GM23338 (cell line): ENCODE data around the gene FBXO28. TPM values are rescaled to one million over a fixed set of nuclear protein-coding genes. Genes with fewer than 3 reads are reported as not detected.

ENCODE experiments used
- ATAC-seq: fragments of 200-7000 bp; cut with Tn5 transposase; 3 replicates; pipeline ENCODE4 v1.9.1; 2020
- DNase-seq: peaks from one replicate; pipeline ENCODE4 v3.0.0-alpha.2; 2015; ENCODE audit warnings: low spot score
- H2AFZ ChIP-seq: fragments of 200-600 bp; sonication (generic); 2 replicates; pipeline ENCODE4 v1.8.0; 2016; ENCODE audit warnings: antibody characterized with exemption, mild to moderate bottlenecking, moderate library complexity
- H3F3A ChIP-seq: fragments of 200-600 bp; sonication (generic); replicated peaks from 2 replicates; pipeline ENCODE4 v1.8.0; 2017; ENCODE audit warnings: antibody characterized with exemption, mixed run types, low read depth
- H3K27ac ChIP-seq: fragments of 200-600 bp; sonication (generic); 2 replicates; pipeline ENCODE4 v1.6.1; 2016; ENCODE audit warnings: low read depth
- H3K27me3 ChIP-seq: fragments of 200-600 bp; sonication (generic); 2 replicates; pipeline ENCODE4 v1.8.0; 2016; ENCODE audit warnings: mild to moderate bottlenecking, mixed run types, moderate library complexity; ENCODE audit not compliant: insufficient read depth
- H3K36me3 ChIP-seq: fragments of 200-600 bp; sonication (generic); 2 replicates; pipeline ENCODE4 v1.8.0; 2016; ENCODE audit warnings: mild to moderate bottlenecking; ENCODE audit not compliant: insufficient read depth
- H3K4me1 ChIP-seq: fragments of 200-600 bp; sonication (generic); 2 replicates; pipeline ENCODE4 v1.8.0; 2016; ENCODE audit warnings: mild to moderate bottlenecking, moderate library complexity; ENCODE audit not compliant: insufficient read depth
- H3K4me2 ChIP-seq: fragments of 200-600 bp; sonication (generic); 2 replicates; pipeline ENCODE4 v1.7.1; 2017; ENCODE audit warnings: mixed run types
- H3K4me3 ChIP-seq: fragments of 200-600 bp; sonication (generic); 2 replicates; pipeline ENCODE4 v1.6.1; 2016; ENCODE audit warnings: mixed run types
- H3K79me2 ChIP-seq: fragments of 200-600 bp; sonication (generic); replicated peaks from 2 replicates; pipeline ENCODE4 v1.8.0; 2017; ENCODE audit warnings: mild to moderate bottlenecking; ENCODE audit not compliant: insufficient read depth
- H3K9me2 ChIP-seq: fragments of 200-600 bp; sonication (generic); 2 replicates; pipeline ENCODE4 v1.8.0; 2017; ENCODE audit not compliant: insufficient read depth
- H4K20me1 ChIP-seq: fragments of 200-600 bp; sonication (generic); replicated peaks from 2 replicates; pipeline ENCODE4 v1.8.0; 2017; ENCODE audit warnings: mild to moderate bottlenecking; ENCODE audit not compliant: insufficient read depth
- H3K27ac Mint-ChIP-seq: 2 replicates; pipeline ENCODE4 v1.8.0; 2020; ENCODE audit warnings: inconsistent platforms, mild to moderate bottlenecking, moderate library complexity, mixed read lengths
- H3K27me3 Mint-ChIP-seq: 3 replicates; pipeline ENCODE4 v1.8.0; 2022; ENCODE audit warnings: low read depth, mild to moderate bottlenecking, moderate library complexity, mixed read lengths, inconsistent platforms; ENCODE audit not compliant: insufficient read depth, poor library complexity
- H3K36me3 Mint-ChIP-seq: 3 replicates; pipeline ENCODE4 v1.8.0; 2021; ENCODE audit warnings: low read depth, mild to moderate bottlenecking, inconsistent platforms, moderate library complexity, mixed read lengths
- H3K4me1 Mint-ChIP-seq: 3 replicates; pipeline ENCODE4 v1.8.0; 2020; ENCODE audit warnings: mild to moderate bottlenecking, inconsistent platforms, mixed read lengths
- H3K4me3 Mint-ChIP-seq: 3 replicates; pipeline ENCODE4 v1.8.0; 2021; ENCODE audit warnings: moderate library complexity, mild to moderate bottlenecking, inconsistent platforms, mixed read lengths
- H3K9me3 Mint-ChIP-seq: 3 replicates; pipeline ENCODE4 v1.8.0; 2020; ENCODE audit warnings: moderate library complexity, mild to moderate bottlenecking, inconsistent platforms, mixed read lengths
- CREB1 ChIP-seq: fragments of 250-450 bp; sonication (Bioruptor Pico); IDR thresholded peaks from 2 replicates; pipeline ENCODE4 v1.5.0; 2020; ENCODE audit warnings: low read depth, mild to moderate bottlenecking, moderate library complexity
- ETS1 ChIP-seq: IDR thresholded peaks from 2 replicates; pipeline ENCODE4 v1.6.1; 2016; ENCODE audit warnings: antibody characterized with exemption
- EZH2 ChIP-seq: fragments of 200-600 bp; sonication (generic); IDR thresholded peaks from one replicate; pipeline ENCODE4 v1.8.0; 2017; ENCODE audit warnings: antibody characterized with exemption, mild to moderate bottlenecking, low read depth; ENCODE audit not compliant: unreplicated experiment
- EZH2phosphoT487 ChIP-seq: fragments of 200-600 bp; sonication (generic); IDR thresholded peaks from one replicate; pipeline ENCODE4 v1.8.1; 2018; ENCODE audit warnings: antibody characterized with exemption; ENCODE audit not compliant: unreplicated experiment
- JUNB ChIP-seq: IDR thresholded peaks from one replicate; pipeline ENCODE4 v1.6.1; 2016; ENCODE audit warnings: antibody characterized with exemption; ENCODE audit not compliant: unreplicated experiment
- NANOG ChIP-seq: IDR thresholded peaks from 2 replicates; pipeline ENCODE4 v1.6.1; 2016; ENCODE audit warnings: antibody characterized with exemption, borderline replicate concordance
- POLR2AphosphoS5 ChIP-seq: IDR thresholded peaks from 2 replicates; pipeline ENCODE4 v1.6.1; 2016; ENCODE audit warnings: antibody characterized with exemption, low read depth
- STAT1 ChIP-seq: IDR thresholded peaks from one replicate; pipeline ENCODE4 v1.6.1; 2016; ENCODE audit warnings: antibody characterized with exemption; ENCODE audit not compliant: unreplicated experiment
- ZNF114 ChIP-seq: fragments of 250-450 bp; sonication (Bioruptor Pico); IDR thresholded peaks from 2 replicates; pipeline ENCODE4 v1.5.0; 2020; ENCODE audit warnings: mild to moderate bottlenecking, moderate library complexity
- ZNF331 ChIP-seq: fragments of 250-450 bp; sonication (Bioruptor Pico); IDR thresholded peaks from 2 replicates; pipeline ENCODE4 v1.5.0; 2020; ENCODE audit warnings: low read depth, mild to moderate bottlenecking, moderate library complexity
- ZNF462 ChIP-seq: fragments of 250-450 bp; sonication (Bioruptor Pico); IDR thresholded peaks from 2 replicates; pipeline ENCODE4 v1.5.0; 2020; ENCODE audit warnings: mild to moderate bottlenecking, moderate library complexity
- polyA plus RNA-seq: library from polyadenylated mRNA; unstranded; fragments of >200 nt; fragmentation: Nextera tagmentation; extraction: Ambion mirVana; gene quantifications from 2 replicates; pipeline ENCODE4 v1.2.1, GENCODE V29; 2016
- total RNA-seq: library from RNA; depleted of rRNA; stranded (reverse); fragments of >200 nt; shearing (Covaris generic); gene quantifications from 2 replicates; pipeline ENCODE4 v1.2.3, GENCODE V29; 2014
- TF ChIP-seq, protein P1 (sequence below), 2 experiments: fragments of 200-600 bp in 1 of 2; sonication (generic) in 1 of 2; conservative IDR thresholded peaks; 2 replicates each; pipeline versions ENCODE4 v1.5.1 to v1.6.1; 2016 to 2017; ENCODE audit warnings: antibody characterized with exemption in 2 of 2, low read depth in 2 of 2, mild to moderate bottlenecking in 2 of 2, moderate library complexity in 1 of 2
- TF ChIP-seq, protein P2 (sequence below): IDR thresholded peaks from one replicate; pipeline ENCODE4 v1.6.1; 2018; ENCODE audit warnings: antibody characterized with exemption; ENCODE audit not compliant: unreplicated experiment

FBXO28 gene
- total and polyA plus RNA-seq, 2 experiments from 2014 or later: 16.9 to 45.2 TPM

- ATAC-seq (no peak), DNase-seq (no peak)
- H3K36me3 ChIP-seq: no peaks in the 10 kb centered on the region
- Mint-ChIP-seq H3K36me3 (no peaks in the 10 kb centered on the region), H3K27ac (no peak overlapping the region), H3K27me3 (peaks cover 4% of the 10 kb centered on the region), H3K4me3 (no peak overlapping the region), H3K9me3 (no peaks in the 10 kb centered on the region), H3K4me1 (peaks cover 10% of the 10 kb centered on the region)
- H3K4me3 ChIP-seq: no peak overlapping the region
- H3K27me3 ChIP-seq: no peaks in the 10 kb centered on the region
- H3K9me2 ChIP-seq: no peaks in the 10 kb centered on the region
- no peak overlapping the region for H3K27ac ChIP-seq
- no peaks in the 10 kb centered on the region for H3K79me2 ChIP-seq
- peaks cover 14% of the 10 kb centered on the region; the same call in 1 of the 2 replicates for H3K4me1 ChIP-seq
- no peaks in the 10 kb centered on the region for H3F3A ChIP-seq
- no peak overlapping the region for H3K4me2 ChIP-seq
- no peaks in the 10 kb centered on the region for H4K20me1 ChIP-seq
- no peak overlapping the region for H2AFZ ChIP-seq
- TF ChIP-seq CREB1 (CRISPR knock-in tag) (no peak), EZH2phosphoT487 (no peak), ZNF462 (CRISPR knock-in tag) (no peak), ETS1 (no peak), ZNF114 (CRISPR knock-in tag) (no peak), STAT1 (no peak), ZNF331 (no peak), POLR2AphosphoS5 (no peak), EZH2 (no peak), NANOG (no peak), JUNB (no peak)
- TF ChIP-seq, protein P1, sequence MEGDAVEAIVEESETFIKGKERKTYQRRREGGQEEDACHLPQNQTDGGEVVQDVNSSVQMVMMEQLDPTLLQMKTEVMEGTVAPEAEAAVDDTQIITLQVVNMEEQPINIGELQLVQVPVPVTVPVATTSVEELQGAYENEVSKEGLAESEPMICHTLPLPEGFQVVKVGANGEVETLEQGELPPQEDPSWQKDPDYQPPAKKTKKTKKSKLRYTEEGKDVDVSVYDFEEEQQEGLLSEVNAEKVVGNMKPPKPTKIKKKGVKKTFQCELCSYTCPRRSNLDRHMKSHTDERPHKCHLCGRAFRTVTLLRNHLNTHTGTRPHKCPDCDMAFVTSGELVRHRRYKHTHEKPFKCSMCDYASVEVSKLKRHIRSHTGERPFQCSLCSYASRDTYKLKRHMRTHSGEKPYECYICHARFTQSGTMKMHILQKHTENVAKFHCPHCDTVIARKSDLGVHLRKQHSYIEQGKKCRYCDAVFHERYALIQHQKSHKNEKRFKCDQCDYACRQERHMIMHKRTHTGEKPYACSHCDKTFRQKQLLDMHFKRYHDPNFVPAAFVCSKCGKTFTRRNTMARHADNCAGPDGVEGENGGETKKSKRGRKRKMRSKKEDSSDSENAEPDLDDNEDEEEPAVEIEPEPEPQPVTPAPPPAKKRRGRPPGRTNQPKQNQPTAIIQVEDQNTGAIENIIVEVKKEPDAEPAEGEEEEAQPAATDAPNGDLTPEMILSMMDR (conservative IDR thresholded peaks at IDR 0.05; ENCODE audit: low read depth in 2 of 2): no peak
- TF ChIP-seq, protein P2, sequence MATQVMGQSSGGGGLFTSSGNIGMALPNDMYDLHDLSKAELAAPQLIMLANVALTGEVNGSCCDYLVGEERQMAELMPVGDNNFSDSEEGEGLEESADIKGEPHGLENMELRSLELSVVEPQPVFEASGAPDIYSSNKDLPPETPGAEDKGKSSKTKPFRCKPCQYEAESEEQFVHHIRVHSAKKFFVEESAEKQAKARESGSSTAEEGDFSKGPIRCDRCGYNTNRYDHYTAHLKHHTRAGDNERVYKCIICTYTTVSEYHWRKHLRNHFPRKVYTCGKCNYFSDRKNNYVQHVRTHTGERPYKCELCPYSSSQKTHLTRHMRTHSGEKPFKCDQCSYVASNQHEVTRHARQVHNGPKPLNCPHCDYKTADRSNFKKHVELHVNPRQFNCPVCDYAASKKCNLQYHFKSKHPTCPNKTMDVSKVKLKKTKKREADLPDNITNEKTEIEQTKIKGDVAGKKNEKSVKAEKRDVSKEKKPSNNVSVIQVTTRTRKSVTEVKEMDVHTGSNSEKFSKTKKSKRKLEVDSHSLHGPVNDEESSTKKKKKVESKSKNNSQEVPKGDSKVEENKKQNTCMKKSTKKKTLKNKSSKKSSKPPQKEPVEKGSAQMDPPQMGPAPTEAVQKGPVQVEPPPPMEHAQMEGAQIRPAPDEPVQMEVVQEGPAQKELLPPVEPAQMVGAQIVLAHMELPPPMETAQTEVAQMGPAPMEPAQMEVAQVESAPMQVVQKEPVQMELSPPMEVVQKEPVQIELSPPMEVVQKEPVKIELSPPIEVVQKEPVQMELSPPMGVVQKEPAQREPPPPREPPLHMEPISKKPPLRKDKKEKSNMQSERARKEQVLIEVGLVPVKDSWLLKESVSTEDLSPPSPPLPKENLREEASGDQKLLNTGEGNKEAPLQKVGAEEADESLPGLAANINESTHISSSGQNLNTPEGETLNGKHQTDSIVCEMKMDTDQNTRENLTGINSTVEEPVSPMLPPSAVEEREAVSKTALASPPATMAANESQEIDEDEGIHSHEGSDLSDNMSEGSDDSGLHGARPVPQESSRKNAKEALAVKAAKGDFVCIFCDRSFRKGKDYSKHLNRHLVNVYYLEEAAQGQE: no peak
These were observed 29.0 kb upstream of the FBXO28 start for GRCh38 chr1:224084867-224085266.
